Naive B cell (primary cell): ENCODE data around the gene SDR42E1. TPM values are rescaled to one million over a fixed set of nuclear protein-coding genes. Genes with fewer than 3 reads are reported as not detected.
"Not testable (repeated sequence)": the region's sequence is repeated elsewhere in the genome, so short reads cannot be mapped to it uniquely, and the experiment has no call there.

ENCODE experiments used
- ATAC-seq, 2 donors: fragments of 150-1000 bp; cut with Tn5 transposase; 2 replicates each; pipeline ENCODE4 v1.10.0; 2021; ENCODE audit warnings: low read depth in 2 of 2, mild to moderate bottlenecking in 2 of 2, moderate library complexity in 2 of 2
- DNase-seq: peaks from one replicate; pipeline ENCODE4 v3.0.0; 2022
- H3K27ac Mint-ChIP-seq, 6 donors: one replicate each; pipeline ENCODE4 v1.8.0; 2020 to 2022; ENCODE audit warnings: mild to moderate bottlenecking in 6 of 6, mixed read lengths in 6 of 6, moderate library complexity in 5 of 6, inconsistent platforms in 2 of 6
- H3K27me3 Mint-ChIP-seq, 3 donors: one replicate each; pipeline ENCODE4 v1.8.0; 2021 to 2022; ENCODE audit warnings: mixed read lengths in 3 of 3, mild to moderate bottlenecking in 1 of 3
- H3K36me3 Mint-ChIP-seq, 2 donors: one replicate each; pipeline ENCODE4 v1.8.0; 2020 to 2022; ENCODE audit warnings: mixed read lengths in 2 of 2, inconsistent platforms in 1 of 2, mild to moderate bottlenecking in 1 of 2
- H3K4me1 Mint-ChIP-seq, 3 donors: one replicate each; pipeline ENCODE4 v1.8.0; 2020 to 2022; ENCODE audit warnings: mixed read lengths in 3 of 3, inconsistent platforms in 1 of 3, mild to moderate bottlenecking in 1 of 3, moderate library complexity in 1 of 3
- H3K4me3 Mint-ChIP-seq, 8 donors: one replicate each; pipeline ENCODE4 v1.8.0; 2020 to 2022; ENCODE audit warnings: mild to moderate bottlenecking in 8 of 8, mixed read lengths in 8 of 8, moderate library complexity in 8 of 8, inconsistent platforms in 2 of 8
- H3K9me3 Mint-ChIP-seq, 7 donors: one replicate each; pipeline ENCODE4 v1.8.0; 2020 to 2022; ENCODE audit warnings: mixed read lengths in 7 of 7, mild to moderate bottlenecking in 5 of 7, inconsistent platforms in 2 of 7, moderate library complexity in 1 of 7
- polyA plus RNA-seq, 6 donors: library from polyadenylated mRNA; unstranded; fragments of 300-500 nt; fragmentation: Illumina TruSeq; gene quantifications; one replicate each; pipeline ENCODE4 v1.2.3, GENCODE V29; 2021; ENCODE audit warnings: low read depth in 6 of 6

SDR42E1 gene
- polyA plus RNA-seq, 6 donors from 2014 or later: 0.68 to 1.8 (median 1.00) TPM; not detected in 1

- not testable (repeated sequence) for H3K4me3 Mint-ChIP-seq, ATAC-seq, DNase-seq, H3K27ac Mint-ChIP-seq, H3K4me1 Mint-ChIP-seq
- Mint-ChIP-seq H3K36me3 (peaks cover 5 to 23% of the 10 kb centered on the region in 2 donors), H3K9me3 (peaks cover 1 to 38% (median 32%) of the 10 kb centered on the region in 7 donors), H3K27me3 (peaks cover 0 to 15% (median 11%) of the 10 kb centered on the region in 3 donors)
Observed at GRCh38 chr16:81977335-81977942, 33.8 kb downstream of the SDR42E1 start.

- no peak overlapping the region for H3K4me3 Mint-ChIP-seq
- ATAC-seq (no peak), DNase-seq (no peak)
- H3K36me3 Mint-ChIP-seq: peaks cover 13 to 40% of the 10 kb centered on the region in 2 donors
- H3K27me3 Mint-ChIP-seq: peaks cover 0 to 15% (median 10%) of the 10 kb centered on the region in 3 donors
- H3K4me1 Mint-ChIP-seq: no peaks in the 10 kb centered on the region
- H3K27ac Mint-ChIP-seq: no peak overlapping the region
- peaks cover 8 to 56% (median 41%) of the 10 kb centered on the region in 7 donors for H3K9me3 Mint-ChIP-seq
Observed at GRCh38 chr16:81975637-81976036, 35.6 kb downstream of the SDR42E1 start.

GRCh38 chr16:81973737-81974136, 37.5 kb downstream of the SDR42E1 start:
- Mint-ChIP-seq H3K27ac (no peak overlapping the region), H3K27me3 (peaks cover 0 to 15% (median 10%) of the 10 kb centered on the region in 3 donors), H3K36me3 (peaks cover 29 to 49% of the 10 kb centered on the region in 2 donors), H3K9me3 (peaks cover 11 to 73% (median 37%) of the 10 kb centered on the region in 7 donors), H3K4me3 (no peak overlapping the region), H3K4me1 (no peaks in the 10 kb centered on the region)
- no peak for ATAC-seq
- DNase-seq: no peak

- no peak for ATAC-seq
- Mint-ChIP-seq H3K27me3 (peaks cover 0 to 12% (median 10%) of the 10 kb centered on the region in 3 donors), H3K9me3 (peaks cover 16 to 74% (median 31%) of the 10 kb centered on the region in 7 donors), H3K27ac (peak overlapping the region in 1 of 6 donors; percentile 2), H3K4me3 (no peak overlapping the region), H3K4me1 (peaks cover 5 to 7% (median 6%) of the 10 kb centered on the region in 3 donors), H3K36me3 (peaks cover 29 to 45% of the 10 kb centered on the region in 2 donors)
- no peak for DNase-seq
Observed at GRCh38 chr16:81971853-81972252, 39.4 kb downstream of the SDR42E1 start.

- peak; percentile 95 to 97 for ATAC-seq
- H3K4me1 Mint-ChIP-seq: peaks cover 7 to 17% (median 8%) of the 10 kb centered on the region in 3 donors
- H3K9me3 Mint-ChIP-seq: peaks cover 15 to 48% (median 20%) of the 10 kb centered on the region in 7 donors
- H3K27ac Mint-ChIP-seq: peak overlapping the region in 3 of 6 donors; percentile 3 to 21 (median 11)
- DNase-seq: peak; percentile 33
- no peak overlapping the region for H3K4me3 Mint-ChIP-seq
- no peaks in the 10 kb centered on the region for H3K27me3 Mint-ChIP-seq
- H3K36me3 Mint-ChIP-seq: peaks cover 24 to 25% of the 10 kb centered on the region in 2 donors
Observed at GRCh38 chr16:81967358-81967757, 43.9 kb downstream of the SDR42E1 start.

- Mint-ChIP-seq H3K9me3 (peaks cover under 1 to 23% (median 10%) of the 10 kb centered on the region in 7 donors), H3K4me3 (peak overlapping the region in 1 of 8 donors; percentile 11), H3K27me3 (no peaks in the 10 kb centered on the region), H3K36me3 (peaks cover 6 to 19% of the 10 kb centered on the region in 2 donors), H3K4me1 (peaks cover 7 to 20% (median 8%) of the 10 kb centered on the region in 3 donors), H3K27ac (peak overlapping the region in 4 of 6 donors; percentile 8 to 83 (median 50))
- no peak for DNase-seq
- no peak for ATAC-seq
Observed at GRCh38 chr16:81964808-81965207, 46.5 kb downstream of the SDR42E1 start.

GRCh38 chr16:81956213-81956948, 54.9 kb downstream of the SDR42E1 start:
- no peaks in the 10 kb centered on the region for H3K27me3 Mint-ChIP-seq
- peaks cover 60 to 74% of the 10 kb centered on the region in 2 donors for H3K36me3 Mint-ChIP-seq
- DNase-seq (no peak), ATAC-seq (no peak)
- no peak overlapping the region for H3K4me3 Mint-ChIP-seq
- H3K27ac Mint-ChIP-seq: peak overlapping the region in 2 of 6 donors; percentile 65 to 88
- H3K4me1 Mint-ChIP-seq: peaks cover 0 to 2% (median 0%) of the 10 kb centered on the region in 3 donors
- peaks cover 0 to 4% (median 3%) of the 10 kb centered on the region in 7 donors for H3K9me3 Mint-ChIP-seq

GRCh38 chr16:81951564-81951963, 59.7 kb downstream of the SDR42E1 start:
- peaks cover 78 to 80% of the 10 kb centered on the region in 2 donors for H3K36me3 Mint-ChIP-seq
- no peak for ATAC-seq
- no peaks in the 10 kb centered on the region for H3K4me1 Mint-ChIP-seq
- no peak for DNase-seq
- peaks cover 9 to 34% (median 21%) of the 10 kb centered on the region in 7 donors for H3K9me3 Mint-ChIP-seq
- H3K27me3 Mint-ChIP-seq: no peaks in the 10 kb centered on the region
- H3K27ac Mint-ChIP-seq: peak overlapping the region in 1 of 6 donors; percentile 53
- no peak overlapping the region for H3K4me3 Mint-ChIP-seq

- Mint-ChIP-seq H3K27me3 (no peaks in the 10 kb centered on the region), H3K36me3 (peaks cover 53 to 74% of the 10 kb centered on the region in 2 donors), H3K4me1 (no peaks in the 10 kb centered on the region), H3K27ac (peak overlapping the region in 1 of 6 donors; percentile 80), H3K4me3 (peak overlapping the region in 1 of 8 donors; percentile 25), H3K9me3 (peaks cover 3 to 29% (median 14%) of the 10 kb centered on the region in 7 donors)
- DNase-seq (no peak), ATAC-seq (no peak)
Observed at GRCh38 chr16:81946206-81946605, 65.1 kb downstream of the SDR42E1 start.

GRCh38 chr16:81945665-81946064, 65.6 kb downstream of the SDR42E1 start:
- Mint-ChIP-seq H3K36me3 (peaks cover 53 to 72% of the 10 kb centered on the region in 2 donors), H3K27me3 (no peaks in the 10 kb centered on the region), H3K4me3 (no peak overlapping the region), H3K9me3 (peaks cover 2 to 23% (median 14%) of the 10 kb centered on the region in 7 donors), H3K27ac (peak overlapping the region in 2 of 6 donors; percentile 59 to 66), H3K4me1 (peaks cover 0 to 3% (median 0%) of the 10 kb centered on the region in 3 donors)
- ATAC-seq: no peak
- no peak for DNase-seq

- Mint-ChIP-seq H3K4me3 (no peak overlapping the region), H3K27me3 (no peaks in the 10 kb centered on the region), H3K9me3 (no peaks in the 10 kb centered on the region), H3K27ac (peak overlapping the region in 1 of 6 donors; percentile 82), H3K36me3 (peaks cover 36 to 52% of the 10 kb centered on the region in 2 donors), H3K4me1 (peaks cover 0 to 4% (median 0%) of the 10 kb centered on the region in 3 donors)
- DNase-seq (no peak), ATAC-seq (no peak)
Observed at GRCh38 chr16:81942007-81942601, 69.2 kb downstream of the SDR42E1 start.

GRCh38 chr16:81940781-81941560, 70.3 kb downstream of the SDR42E1 start:
- Mint-ChIP-seq H3K4me1 (peaks cover 0 to 4% (median 0%) of the 10 kb centered on the region in 3 donors), H3K4me3 (peak overlapping the region in 1 of 8 donors; percentile 12), H3K36me3 (peaks cover 33 to 43% of the 10 kb centered on the region in 2 donors), H3K27me3 (no peaks in the 10 kb centered on the region), H3K9me3 (no peaks in the 10 kb centered on the region), H3K27ac (peak overlapping the region in 4 of 6 donors; percentile 2 to 39 (median 12))
- DNase-seq (no peak), ATAC-seq (no peak)
